HepG2 (cell line): ENCODE data around the gene TXNL4A. TPM values are rescaled to one million over a fixed set of nuclear protein-coding genes. Genes with fewer than 3 reads are reported as not detected.
A peak's percentile ranks its signal among the peaks of the same experiment; 100 is the strongest.

ENCODE experiments used
- AGO1 ChIP-seq: fragments of 200-400 bp; formaldehyde crosslinking; IDR thresholded peaks from 2 replicates; pipeline ENCODE4 v1.6.1; 2017; ENCODE audit warnings: mild to moderate bottlenecking, low read depth, low read length, moderate library complexity; ENCODE audit not compliant: poor library complexity, severe bottlenecking
- FOXO1 ChIP-seq: sonication (generic); formaldehyde crosslinking; IDR thresholded peaks from 2 replicates; pipeline ENCODE4 v1.4.0; 2020; ENCODE audit warnings: missing genetic modification reagents
- GLI4 ChIP-seq: sonication (generic); formaldehyde crosslinking; IDR thresholded peaks from 2 replicates; pipeline ENCODE4 v1.5.1; 2020; ENCODE audit warnings: missing genetic modification reagents, mild to moderate bottlenecking, moderate library complexity, borderline replicate concordance
- GPN1 ChIP-seq: sonication (generic); formaldehyde crosslinking; IDR thresholded peaks from 2 replicates; pipeline ENCODE4 v1.5.1; 2020; ENCODE audit warnings: missing genetic modification reagents, borderline replicate concordance
- HIVEP1 ChIP-seq: sonication (generic); formaldehyde crosslinking; IDR thresholded peaks from 2 replicates; pipeline ENCODE4 v1.4.0; 2020; ENCODE audit warnings: mild to moderate bottlenecking, missing genetic modification reagents
- KLF13 ChIP-seq: sonication (generic); formaldehyde crosslinking; IDR thresholded peaks from 2 replicates; pipeline ENCODE4 v1.4.0; 2020; ENCODE audit warnings: mild to moderate bottlenecking, missing genetic modification reagents
- KMT2B ChIP-seq: IDR thresholded peaks from 2 replicates; pipeline ENCODE4 v1.6.1; 2016; ENCODE audit warnings: missing genetic modification reagents, missing compliant biosample characterization
- LCORL ChIP-seq, 2 experiments: fragments of 450-650 bp in 1 of 2; sonication (generic) in 1 of 2; formaldehyde crosslinking in 1 of 2; IDR thresholded peaks; 2 replicates each; pipeline versions ENCODE4 v1.5.0 to v1.6.1; 2017 to 2020; ENCODE audit warnings: antibody characterized with exemption in 1 of 2, missing genetic modification reagents in 1 of 2
- MED13 ChIP-seq: sonication (generic); formaldehyde crosslinking; IDR thresholded peaks from 2 replicates; pipeline ENCODE4 v1.5.0; 2020; ENCODE audit warnings: missing genetic modification reagents
- NCOA2 ChIP-seq: sonication (generic); formaldehyde crosslinking; IDR thresholded peaks from 2 replicates; pipeline ENCODE4 v1.8.0; 2022; ENCODE audit warnings: inconsistent platforms
- NFYC ChIP-seq: IDR thresholded peaks from 2 replicates; pipeline ENCODE4 v1.6.1; 2016; ENCODE audit warnings: missing genetic modification reagents, missing compliant biosample characterization
- RFXANK ChIP-seq: IDR thresholded peaks from 2 replicates; pipeline ENCODE4 v1.6.1; 2016
- SRY ChIP-seq: sonication (generic); formaldehyde crosslinking; IDR thresholded peaks from 2 replicates; pipeline ENCODE4 v1.8.0; 2022; ENCODE audit warnings: mild to moderate bottlenecking, missing genetic modification reagents
- TOE1 ChIP-seq: sonication (generic); formaldehyde crosslinking; IDR thresholded peaks from 2 replicates; pipeline ENCODE4 v1.4.0; 2020; ENCODE audit warnings: mild to moderate bottlenecking, missing genetic modification reagents
- ZNF235 ChIP-seq: sonication (generic); formaldehyde crosslinking; IDR thresholded peaks from 2 replicates; pipeline ENCODE4 v1.8.1; 2023; ENCODE audit warnings: mild to moderate bottlenecking, missing genetic modification reagents, borderline replicate concordance
- ZNF331 ChIP-seq: sonication (generic); formaldehyde crosslinking; IDR thresholded peaks from 2 replicates; pipeline ENCODE4 v1.4.0; 2020; ENCODE audit warnings: missing genetic modification reagents
- ZNF556 ChIP-seq: sonication (generic); formaldehyde crosslinking; IDR thresholded peaks from 2 replicates; pipeline ENCODE4 v1.4.0; 2020; ENCODE audit warnings: mild to moderate bottlenecking, missing genetic modification reagents, borderline replicate concordance
- ZNF775 ChIP-seq: sonication (generic); formaldehyde crosslinking; IDR thresholded peaks from 2 replicates; pipeline ENCODE4 v1.4.0; 2020; ENCODE audit warnings: missing genetic modification reagents, mild to moderate bottlenecking, moderate library complexity, borderline replicate concordance
- polyA plus RNA-seq, 8 experiments: library from polyadenylated mRNA; depleted of rRNA in 3 of 8; stranded (reverse) in 7 of 8; unstranded in 1 of 8; fragments of >200 nt; fragmentation: Illumina TruSeq in 4 of 8; extraction: Trizol in 4 of 8; gene quantifications; 2 replicates each; pipeline versions ENCODE4 v1.2.1 to v1.2.3, GENCODE V29; 2011 to 2016; ENCODE audit warnings: low read depth in 4 of 8, missing spikeins in 1 of 8, mixed read lengths in 1 of 8; ENCODE audit not compliant: insufficient read depth in 1 of 8
- total RNA-seq, 5 experiments: library from RNA; depleted of rRNA; stranded (reverse); fragments of >200 nt; fragmentation: Illumina TruSeq; extraction: Trizol; gene quantifications; 2 replicates each; pipeline ENCODE4 v1.2.3, GENCODE V29; 2016; ENCODE audit warnings: low read depth in 1 of 5
- TF ChIP-seq, protein P1 (sequence below), 2 experiments: fragments of 450-650 bp in 1 of 2; sonication (generic) in 1 of 2; formaldehyde crosslinking; IDR thresholded peaks; 2 replicates each; pipeline versions ENCODE4 v1.5.0 to v1.8.0; 2020 to 2022; ENCODE audit warnings: mild to moderate bottlenecking in 1 of 2, missing genetic modification reagents in 1 of 2
- TF ChIP-seq, protein P2 (sequence below): sonication (generic); formaldehyde crosslinking; IDR thresholded peaks from 2 replicates; pipeline ENCODE4 v1.4.0; 2020; ENCODE audit warnings: missing genetic modification reagents; ENCODE audit errors: not compliant biosample characterization
- TF ChIP-seq, protein P3 (sequence below): sonication (generic); formaldehyde crosslinking; IDR thresholded peaks from 2 replicates; pipeline ENCODE4 v1.5.0; 2020; ENCODE audit warnings: missing genetic modification reagents
- TF ChIP-seq, protein P4 (sequence below): sonication (generic); formaldehyde crosslinking; IDR thresholded peaks from 2 replicates; pipeline ENCODE4 v1.4.0; 2020; ENCODE audit warnings: mild to moderate bottlenecking, missing genetic modification reagents, borderline replicate concordance
- TF ChIP-seq, protein P5 (sequence below): sonication (generic); formaldehyde crosslinking; conservative IDR thresholded peaks from 2 replicates; pipeline ENCODE4 v1.8.1; 2023; ENCODE audit warnings: missing genetic modification reagents

TXNL4A gene
- total and polyA plus RNA-seq, 2 of the 13 experiments (the other 11 are each of a cell fraction or from before 2014, with no cell fraction given): 172 to 202 TPM

DNA sequence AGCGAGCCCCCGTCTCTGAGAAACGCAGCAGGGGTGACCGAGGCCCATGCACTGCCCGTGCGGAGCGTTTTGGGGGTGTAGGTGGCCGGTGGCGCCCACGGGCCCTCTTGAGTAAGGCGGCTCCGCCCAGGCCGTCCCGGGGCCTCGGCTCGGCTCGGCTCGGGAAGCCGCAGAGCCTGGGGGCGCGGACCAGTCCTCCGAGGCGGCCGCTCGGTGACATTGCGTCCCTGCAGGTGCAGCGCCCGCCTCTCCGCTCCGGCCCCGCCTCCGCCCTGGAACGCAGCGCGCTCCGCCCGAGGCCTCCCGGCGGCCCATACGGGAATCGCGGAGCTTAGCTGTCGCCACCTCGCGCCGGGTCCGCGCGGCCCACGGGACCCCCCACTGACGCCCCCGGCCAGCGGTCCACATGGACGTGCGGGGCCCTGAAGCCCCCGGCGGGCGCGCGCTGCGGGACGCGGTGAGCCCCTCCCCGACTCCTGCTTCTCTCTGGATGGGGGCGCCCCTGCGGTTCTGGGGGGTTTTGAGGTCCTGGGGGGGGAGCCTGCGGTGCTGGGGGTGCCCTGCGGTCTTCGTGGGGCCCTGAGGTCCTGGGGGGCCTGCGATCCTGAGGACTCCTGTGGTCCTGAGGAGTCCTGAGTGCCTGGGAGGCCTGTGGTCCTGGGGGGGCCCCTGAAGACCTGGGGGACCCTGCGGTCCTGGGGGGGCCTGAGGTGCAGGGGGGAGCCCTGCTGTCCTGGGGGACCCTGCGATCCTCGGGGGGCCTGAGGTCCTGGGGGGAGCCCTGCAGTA lies 23.8 kb downstream of the TXNL4A start, which contains the start of gene HSBP1L1 (continued):
- TF ChIP-seq, protein P1, sequence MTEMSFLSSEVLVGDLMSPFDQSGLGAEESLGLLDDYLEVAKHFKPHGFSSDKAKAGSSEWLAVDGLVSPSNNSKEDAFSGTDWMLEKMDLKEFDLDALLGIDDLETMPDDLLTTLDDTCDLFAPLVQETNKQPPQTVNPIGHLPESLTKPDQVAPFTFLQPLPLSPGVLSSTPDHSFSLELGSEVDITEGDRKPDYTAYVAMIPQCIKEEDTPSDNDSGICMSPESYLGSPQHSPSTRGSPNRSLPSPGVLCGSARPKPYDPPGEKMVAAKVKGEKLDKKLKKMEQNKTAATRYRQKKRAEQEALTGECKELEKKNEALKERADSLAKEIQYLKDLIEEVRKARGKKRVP (CRISPR knock-in tag; IDR thresholded peaks at IDR 0.05): peak in 1 of 2 experiments; percentile 47; a peak in 1 of 4 replicates
- TF ChIP-seq TOE1 (CRISPR knock-in tag): no peak
- TF ChIP-seq SRY (CRISPR knock-in tag): peak; percentile 44; the same call in 1 of the 2 replicates
- TF ChIP-seq, protein P2, sequence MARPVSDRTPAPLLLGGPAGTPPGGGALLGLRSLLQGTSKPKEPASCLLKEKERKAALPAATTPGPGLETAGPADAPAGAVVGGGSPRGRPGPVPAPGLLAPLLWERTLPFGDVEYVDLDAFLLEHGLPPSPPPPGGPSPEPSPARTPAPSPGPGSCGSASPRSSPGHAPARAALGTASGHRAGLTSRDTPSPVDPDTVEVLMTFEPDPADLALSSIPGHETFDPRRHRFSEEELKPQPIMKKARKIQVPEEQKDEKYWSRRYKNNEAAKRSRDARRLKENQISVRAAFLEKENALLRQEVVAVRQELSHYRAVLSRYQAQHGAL (CRISPR knock-in tag): no peak
- TF ChIP-seq, protein P3, sequence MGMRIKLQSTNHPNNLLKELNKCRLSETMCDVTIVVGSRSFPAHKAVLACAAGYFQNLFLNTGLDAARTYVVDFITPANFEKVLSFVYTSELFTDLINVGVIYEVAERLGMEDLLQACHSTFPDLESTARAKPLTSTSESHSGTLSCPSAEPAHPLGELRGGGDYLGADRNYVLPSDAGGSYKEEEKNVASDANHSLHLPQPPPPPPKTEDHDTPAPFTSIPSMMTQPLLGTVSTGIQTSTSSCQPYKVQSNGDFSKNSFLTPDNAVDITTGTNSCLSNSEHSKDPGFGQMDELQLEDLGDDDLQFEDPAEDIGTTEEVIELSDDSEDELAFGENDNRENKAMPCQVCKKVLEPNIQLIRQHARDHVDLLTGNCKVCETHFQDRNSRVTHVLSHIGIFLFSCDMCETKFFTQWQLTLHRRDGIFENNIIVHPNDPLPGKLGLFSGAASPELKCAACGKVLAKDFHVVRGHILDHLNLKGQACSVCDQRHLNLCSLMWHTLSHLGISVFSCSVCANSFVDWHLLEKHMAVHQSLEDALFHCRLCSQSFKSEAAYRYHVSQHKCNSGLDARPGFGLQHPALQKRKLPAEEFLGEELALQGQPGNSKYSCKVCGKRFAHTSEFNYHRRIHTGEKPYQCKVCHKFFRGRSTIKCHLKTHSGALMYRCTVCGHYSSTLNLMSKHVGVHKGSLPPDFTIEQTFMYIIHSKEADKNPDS (CRISPR knock-in tag): no peak
- TF ChIP-seq LCORL (IDR thresholded peaks at IDR 0.05): no peak
- peak; percentile 83 for TF ChIP-seq LCORL (CRISPR knock-in tag; IDR thresholded peaks at IDR 0.05)
- no peak for TF ChIP-seq RFXANK (CRISPR knock-in tag)
- no peak for TF ChIP-seq NFYC (CRISPR knock-in tag)
- TF ChIP-seq HIVEP1 (CRISPR knock-in tag): no peak
- no peak; the same call in 1 of the 2 replicates for TF ChIP-seq GLI4
- no peak for TF ChIP-seq ZNF775
- peak; percentile 77 for TF ChIP-seq ZNF331
- TF ChIP-seq KLF13: no peak
- TF ChIP-seq FOXO1: 0 out of 2 replicates have a peak, but pooled peaks have one; percentile 33
- TF ChIP-seq ZNF556: peak; percentile 84; the same call in 1 of the 2 replicates
- TF ChIP-seq NCOA2: no peak
- TF ChIP-seq, protein P4, sequence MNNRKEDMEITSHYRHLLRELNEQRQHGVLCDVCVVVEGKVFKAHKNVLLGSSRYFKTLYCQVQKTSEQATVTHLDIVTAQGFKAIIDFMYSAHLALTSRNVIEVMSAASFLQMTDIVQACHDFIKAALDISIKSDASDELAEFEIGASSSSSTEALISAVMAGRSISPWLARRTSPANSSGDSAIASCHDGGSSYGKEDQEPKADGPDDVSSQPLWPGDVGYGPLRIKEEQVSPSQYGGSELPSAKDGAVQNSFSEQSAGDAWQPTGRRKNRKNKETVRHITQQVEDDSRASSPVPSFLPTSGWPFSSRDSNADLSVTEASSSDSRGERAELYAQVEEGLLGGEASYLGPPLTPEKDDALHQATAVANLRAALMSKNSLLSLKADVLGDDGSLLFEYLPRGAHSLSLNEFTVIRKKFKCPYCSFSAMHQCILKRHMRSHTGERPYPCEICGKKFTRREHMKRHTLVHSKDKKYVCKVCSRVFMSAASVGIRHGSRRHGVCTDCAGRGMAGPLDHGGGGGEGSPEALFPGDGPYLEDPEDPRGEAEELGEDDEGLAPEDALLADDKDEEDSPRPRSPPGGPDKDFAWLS (CRISPR knock-in tag): no peak
- TF ChIP-seq AGO1: no peak
- TF ChIP-seq, protein P5, sequence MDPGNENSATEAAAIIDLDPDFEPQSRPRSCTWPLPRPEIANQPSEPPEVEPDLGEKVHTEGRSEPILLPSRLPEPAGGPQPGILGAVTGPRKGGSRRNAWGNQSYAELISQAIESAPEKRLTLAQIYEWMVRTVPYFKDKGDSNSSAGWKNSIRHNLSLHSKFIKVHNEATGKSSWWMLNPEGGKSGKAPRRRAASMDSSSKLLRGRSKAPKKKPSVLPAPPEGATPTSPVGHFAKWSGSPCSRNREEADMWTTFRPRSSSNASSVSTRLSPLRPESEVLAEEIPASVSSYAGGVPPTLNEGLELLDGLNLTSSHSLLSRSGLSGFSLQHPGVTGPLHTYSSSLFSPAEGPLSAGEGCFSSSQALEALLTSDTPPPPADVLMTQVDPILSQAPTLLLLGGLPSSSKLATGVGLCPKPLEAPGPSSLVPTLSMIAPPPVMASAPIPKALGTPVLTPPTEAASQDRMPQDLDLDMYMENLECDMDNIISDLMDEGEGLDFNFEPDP: no peak
- TF ChIP-seq ZNF235 (CRISPR knock-in tag): 0 out of 2 replicates have a peak, but pooled peaks have one; percentile 19
- TF ChIP-seq KMT2B (CRISPR knock-in tag): no peak
- no peak; the same call in 1 of the 2 replicates for TF ChIP-seq MED13
- TF ChIP-seq GPN1 (CRISPR knock-in tag): no peak
